ENCODE measurements around the gene OR51E2.

OR51E2 gene

GRCh38 chr11:4662876-4663275 lies 34.8 kb downstream of the OR51E2 start:
- no peak for DNase-seq (ENCODE audit: low read depth)

- no peak for DNase-seq (ENCODE audit: low read depth)
Measured at GRCh38 chr11:4658629-4659445, 38.8 kb downstream of the OR51E2 start.

- DNase-seq (ENCODE audit: low read depth), result no peak
Measured at GRCh38 chr11:4654635-4655369, 42.9 kb downstream of the OR51E2 start.

DNA sequence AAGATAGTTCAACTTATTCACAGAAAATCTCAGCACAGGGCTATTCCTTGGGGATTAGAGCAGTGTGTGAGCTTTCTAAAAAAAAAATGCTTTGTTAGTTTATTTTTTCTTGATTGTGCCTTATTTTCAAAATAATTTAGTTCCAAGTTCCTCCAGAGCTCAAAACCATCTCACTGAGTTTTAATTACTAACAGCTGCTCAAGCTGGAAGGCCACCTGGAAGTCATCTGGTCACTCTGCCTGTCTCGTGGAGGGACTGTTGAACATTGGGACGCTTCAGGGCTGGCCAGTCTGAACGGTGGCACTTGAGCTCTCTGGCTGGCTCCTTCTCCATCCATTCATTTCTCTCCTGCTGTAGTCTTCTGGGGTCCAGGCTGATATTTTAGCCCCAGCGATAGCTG lies 49.9 kb downstream of the OR51E2 start:
- DNase-seq (ENCODE audit: low read depth), result no peak

DNA sequence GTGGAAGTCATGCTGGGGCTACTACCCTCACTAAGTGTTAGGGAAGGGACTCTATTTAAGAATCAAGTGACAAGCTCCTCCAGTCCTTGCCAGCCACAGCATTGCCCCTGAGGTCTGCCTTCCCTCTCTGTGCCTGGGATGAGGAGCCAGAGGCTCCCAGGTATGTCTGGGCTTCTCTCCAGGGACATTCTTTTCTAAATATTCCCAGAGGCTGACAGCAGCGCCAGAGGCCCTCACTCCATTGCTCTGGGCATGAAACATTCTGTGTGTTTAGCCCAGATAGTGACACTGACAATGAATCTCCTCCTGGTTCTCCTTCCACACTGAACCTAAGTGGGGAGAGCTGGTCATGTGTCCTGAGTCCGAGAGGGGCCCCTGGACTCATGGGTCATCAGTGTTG lies 51.7 kb downstream of the OR51E2 start:
- no peak for DNase-seq (ENCODE audit: low read depth)

- no peak for DNase-seq (ENCODE audit: low read depth)
Measured at GRCh38 chr11:4644233-4644632, 53.4 kb downstream of the OR51E2 start.

- DNase-seq (ENCODE audit: low read depth), result no peak
Measured at GRCh38 chr11:4643682-4644081, 54.0 kb downstream of the OR51E2 start, which contains the start of gene OR51E1. Gene OR51E1 (plus strand): TSS chr11:4643982. CDS start chr11:4652527, 8,545 bp downstream.

GRCh38 chr11:4643076-4643475 lies 54.6 kb downstream of the OR51E2 start:
- DNase-seq (ENCODE audit: low read depth), result no peak

DNA sequence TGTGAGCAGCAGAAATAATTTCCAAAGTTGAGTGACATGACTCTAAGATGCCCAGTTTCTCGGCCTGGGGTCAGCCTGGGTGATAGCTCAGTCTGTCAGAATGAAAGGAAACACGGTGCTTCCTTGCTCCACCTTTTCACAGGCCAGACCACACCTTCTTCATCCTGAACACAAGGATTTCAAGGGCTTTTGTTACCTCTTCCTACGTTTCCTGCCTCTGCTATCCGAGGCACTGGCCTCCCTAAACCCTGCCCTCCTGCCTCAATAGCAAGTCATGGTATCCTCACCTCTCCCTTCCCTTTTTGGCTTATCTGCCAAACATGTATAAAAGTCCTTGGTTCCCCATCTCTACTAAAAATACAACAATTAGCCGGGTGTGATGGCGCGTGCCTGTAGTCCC lies 55.6 kb downstream of the OR51E2 start:
- DNase-seq (ENCODE audit: low read depth), result no peak

GRCh38 chr11:4641501-4641900 lies 56.2 kb downstream of the OR51E2 start:
- no peak for DNase-seq (ENCODE audit: low read depth)

GRCh38 chr11:4639931-4640330 lies 57.7 kb downstream of the OR51E2 start:
- no peak for DNase-seq (ENCODE audit: low read depth)

DNA sequence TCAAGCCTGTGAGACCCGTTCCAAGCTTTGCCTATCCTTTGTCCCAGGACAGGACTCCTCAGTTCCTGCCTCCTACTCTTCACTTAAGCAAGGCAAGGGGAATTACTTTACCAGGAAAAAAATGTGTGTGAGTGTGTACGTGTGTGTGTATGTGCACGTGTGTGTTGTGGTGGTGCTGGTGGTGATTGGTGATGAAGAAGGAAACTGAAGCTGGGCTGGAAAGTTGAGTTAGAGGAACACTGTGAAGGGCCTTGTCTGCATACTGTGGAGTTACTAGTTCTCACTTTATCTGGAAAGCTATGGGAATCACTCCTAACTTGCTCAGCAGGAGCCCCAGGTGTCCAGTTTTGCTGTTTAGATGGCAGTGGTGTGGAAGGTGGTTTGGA lies 60.0 kb downstream of the OR51E2 start:
- no peak for DNase-seq (ENCODE audit: low read depth)

DNA sequence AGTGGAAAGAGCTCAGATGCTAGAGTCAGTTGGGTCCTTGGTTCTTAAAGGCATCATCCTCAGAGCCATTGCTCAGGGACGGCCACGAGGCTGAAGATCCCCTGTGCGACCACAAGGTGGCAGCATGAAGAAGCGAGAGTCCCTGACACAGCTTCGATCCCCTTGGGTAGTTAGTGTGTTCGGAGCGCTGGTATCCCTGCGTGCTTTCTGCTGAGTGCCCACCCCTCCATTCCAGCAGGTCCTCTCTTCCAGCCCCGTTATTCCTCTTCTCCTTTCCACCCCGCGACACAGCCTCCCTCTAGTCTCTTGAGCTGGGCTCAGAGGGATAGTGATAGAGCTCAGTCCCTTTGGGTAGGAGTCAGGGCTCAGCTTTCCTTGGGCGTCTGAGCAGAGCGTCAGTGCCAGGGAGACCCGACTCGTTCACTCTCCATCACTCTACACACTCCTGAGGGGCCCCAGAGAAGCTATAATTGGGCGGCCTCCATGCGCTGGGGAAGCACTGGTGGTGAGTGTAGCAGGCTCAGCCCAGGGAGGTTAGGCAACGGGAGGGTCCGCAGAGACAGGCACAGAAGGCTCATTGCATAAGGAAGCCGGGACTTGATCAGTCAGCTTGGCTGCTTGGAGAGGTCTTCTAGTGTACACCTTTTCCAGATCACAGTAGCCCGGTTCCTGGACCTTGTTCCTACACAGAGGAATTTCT lies 60.5 kb downstream of the OR51E2 start, which contains the start of gene OR51D1:
TSS of gene OR51D1 (plus strand) at position 516 of the 700 bp plus-strand sequence. CDS start 2,314 bp downstream, outside the sequence.
- peak; percentile 4 for DNase-seq (ENCODE audit: low read depth)

GRCh38 chr11:4636136-4636535 lies 61.5 kb downstream of the OR51E2 start:
- no peak for DNase-seq (ENCODE audit: low read depth)
